ENCODE measurements around the gene AMDHD1. TPM values are rescaled to one million over a fixed set of nuclear protein-coding genes. Genes with fewer than 3 reads are reported as not detected.

The AMDHD1 gene
- total RNA-seq, 2 experiments from 2014 or later, result 1.4 to 1.7 TPM

DNA sequence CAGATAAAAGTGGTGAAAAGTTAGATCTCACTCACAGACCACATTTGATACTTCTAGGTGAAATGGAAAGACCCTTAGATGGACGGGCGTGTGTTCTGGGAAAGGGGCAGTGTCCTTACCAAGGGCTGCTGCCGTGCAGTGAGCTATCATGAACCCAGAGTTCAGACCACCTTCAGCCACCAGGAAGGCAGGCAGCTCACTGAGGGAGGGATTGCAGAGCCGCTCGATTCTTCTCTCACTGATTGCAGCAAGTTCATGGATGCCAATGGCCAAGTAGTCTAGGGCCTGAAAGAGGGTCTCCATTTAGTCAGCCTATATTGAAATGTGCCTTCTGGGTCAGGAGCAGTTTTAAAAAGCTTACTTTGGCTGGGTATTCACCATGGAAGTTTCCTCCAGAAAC, 37.3 kb downstream of the AMDHD1 start:
- POLR2A ChIA-PET, result no interaction called here
- Mint-ChIP-seq H3K27ac (no peak overlapping the region), H3K27me3 (no peaks in the 10 kb centered on the region), H3K4me1 (no peaks in the 10 kb centered on the region), H3K36me3 (ENCODE audit: low read depth) (no peaks in the 10 kb centered on the region), H3K4me3 (no peak overlapping the region), H3K9me3 (ENCODE audit: low read depth) (no peaks in the 10 kb centered on the region)
- no peak for DNase-seq
- CTCF ChIA-PET, result interaction anchor here (3.0 kb wide), 1 partner anchor 18 kb away, joined by 10 read pairs; no protein-coding TSS in a partner anchor
- no peak for ATAC-seq
- intact Hi-C loops (cut with DNase I, micrococcal nuclease), result no loop called here

- no peak overlapping the region for H3K27ac Mint-ChIP-seq
- intact Hi-C loops (cut with DNase I, micrococcal nuclease), result no loop called here
- POLR2A ChIA-PET, result no interaction called here
- H3K4me3 Mint-ChIP-seq, result no peak overlapping the region
- CTCF ChIA-PET, result no interaction called here
- no peaks in the 10 kb centered on the region for H3K9me3 Mint-ChIP-seq (ENCODE audit: low read depth)
- no peak for DNase-seq
- H3K4me1 Mint-ChIP-seq, result no peaks in the 10 kb centered on the region
- no peak for ATAC-seq
- H3K36me3 Mint-ChIP-seq (ENCODE audit: low read depth), result no peaks in the 10 kb centered on the region
- no peaks in the 10 kb centered on the region for H3K27me3 Mint-ChIP-seq
Measured at GRCh38 chr12:95982602-95983001, 39.5 kb downstream of the AMDHD1 start.

- no peaks in the 10 kb centered on the region for H3K9me3 Mint-ChIP-seq (ENCODE audit: low read depth)
- H3K27me3 Mint-ChIP-seq, result no peaks in the 10 kb centered on the region
- H3K27ac Mint-ChIP-seq, result no peak overlapping the region
- no peaks in the 10 kb centered on the region for H3K36me3 Mint-ChIP-seq (ENCODE audit: low read depth)
- DNase-seq (no peak), ATAC-seq (no peak)
- no peak overlapping the region for H3K4me3 Mint-ChIP-seq
- intact Hi-C loops (cut with DNase I, micrococcal nuclease), result no loop called here
- CTCF ChIA-PET, result interaction anchor here (0.6 to 1.2 kb wide), 2 partner anchors 20 to 30 kb away, joined by 3 read pairs; no protein-coding TSS in a partner anchor
- H3K4me1 Mint-ChIP-seq, result no peaks in the 10 kb centered on the region
- POLR2A ChIA-PET, result no interaction called here
Measured at GRCh38 chr12:95984682-95985081, 41.6 kb downstream of the AMDHD1 start.

DNA sequence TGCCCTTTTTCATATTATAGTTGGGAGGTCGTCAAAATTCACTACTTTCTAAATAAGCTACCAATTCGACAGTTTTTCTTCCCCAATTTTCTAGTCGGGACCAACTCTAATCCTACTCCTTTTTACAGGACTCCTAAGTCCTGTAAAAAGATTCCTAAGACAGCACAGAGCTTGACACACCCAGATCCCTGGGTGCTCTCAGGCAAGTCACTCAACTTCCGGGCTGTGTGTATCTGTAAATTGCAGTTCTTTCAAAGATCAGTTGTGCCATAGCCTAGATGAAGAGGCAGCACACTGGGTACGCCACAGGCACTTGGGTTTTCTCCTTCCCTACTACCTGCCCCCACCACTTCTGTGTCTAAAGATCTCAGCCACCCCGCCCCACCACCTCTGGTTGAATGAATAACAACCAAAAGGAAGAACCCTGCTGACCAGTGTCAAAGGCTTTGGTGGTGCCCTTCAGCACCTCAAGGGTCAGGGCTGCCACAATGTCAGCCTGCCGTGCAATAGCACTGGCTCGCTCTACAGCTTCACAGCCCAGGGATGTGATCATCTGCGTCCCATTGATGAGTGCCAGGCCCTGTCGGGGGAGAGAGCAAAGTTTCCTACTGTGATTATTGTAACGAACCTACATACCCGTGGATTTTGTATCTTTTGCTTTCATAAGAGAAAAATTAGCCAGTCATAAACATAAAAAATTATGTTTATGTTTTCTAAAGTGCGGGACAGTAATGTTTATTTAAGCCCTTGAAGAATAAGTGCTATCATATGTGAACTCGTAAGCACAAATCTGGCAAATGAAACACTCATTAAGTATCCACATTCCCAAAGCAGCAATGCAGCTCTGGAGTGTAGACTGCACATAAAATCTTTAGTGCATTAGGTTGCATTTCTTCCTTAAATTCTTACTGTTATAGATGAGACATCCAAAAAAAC, 43.8 kb downstream of the AMDHD1 start:
- no peaks in the 10 kb centered on the region for H3K4me1 Mint-ChIP-seq
- ATAC-seq, result no peak
- POLR2A ChIA-PET, result no interaction called here
- H3K9me3 Mint-ChIP-seq (ENCODE audit: low read depth), result no peaks in the 10 kb centered on the region
- no peak for DNase-seq
- H3K27ac Mint-ChIP-seq, result no peak overlapping the region
- no peak overlapping the region for H3K4me3 Mint-ChIP-seq
- H3K36me3 Mint-ChIP-seq (ENCODE audit: low read depth), result no peaks in the 10 kb centered on the region
- H3K27me3 Mint-ChIP-seq, result no peaks in the 10 kb centered on the region
- intact Hi-C loops (cut with DNase I, micrococcal nuclease), result no loop called here
- CTCF ChIA-PET, result interaction anchor here (1.8 kb wide), 1 partner anchor 12 kb away, joined by 6 read pairs; no protein-coding TSS in a partner anchor

DNA sequence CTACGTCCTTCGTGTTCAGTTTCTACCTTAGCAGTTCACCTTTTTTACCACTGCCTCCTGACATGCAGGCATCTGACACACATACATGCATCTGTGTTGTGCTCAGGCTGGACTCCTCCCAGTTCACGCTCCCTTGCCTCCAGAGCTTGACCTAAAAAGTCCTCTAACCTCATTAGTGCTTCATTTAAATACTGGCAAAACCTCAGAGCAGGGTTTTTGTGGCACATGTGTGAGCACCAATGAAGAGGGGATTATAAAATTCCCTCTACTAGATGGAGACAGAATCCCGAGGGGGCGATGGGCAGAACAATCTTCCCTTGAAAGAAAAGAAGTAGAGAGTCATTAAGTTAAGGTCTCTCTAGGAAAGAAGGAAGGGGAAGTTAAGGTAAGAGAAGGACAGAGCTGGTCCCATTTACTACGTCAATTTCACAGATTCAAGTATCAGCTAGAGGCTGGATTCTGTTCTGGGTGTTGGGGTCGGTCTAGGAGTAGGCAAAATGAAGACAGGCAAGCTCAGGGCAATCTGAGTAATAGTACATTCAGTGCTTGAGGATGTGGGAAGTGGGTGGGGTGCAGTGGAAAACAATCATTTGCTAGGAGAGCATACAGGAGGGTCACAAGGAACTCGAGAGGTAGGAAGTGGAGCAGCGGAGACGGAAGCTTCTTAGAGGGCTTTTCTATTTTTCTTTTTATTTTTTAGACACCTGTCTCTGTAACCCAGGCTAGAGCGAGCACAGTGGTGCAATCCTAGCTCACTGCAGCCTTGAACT, 45.6 kb downstream of the AMDHD1 start:
- ATAC-seq, result no peak
- ChIA-PET POLR2A (no interaction called here), CTCF (interaction anchor here (1.2 kb wide), 1 partner anchor 26 kb away, joined by 3 read pairs; no protein-coding TSS in a partner anchor)

GRCh38 chr12:95989504-95990123, 46.5 kb downstream of the AMDHD1 start:
- Mint-ChIP-seq H3K27ac (no peak overlapping the region), H3K36me3 (ENCODE audit: low read depth) (no peaks in the 10 kb centered on the region), H3K4me1 (no peaks in the 10 kb centered on the region), H3K27me3 (no peaks in the 10 kb centered on the region), H3K9me3 (ENCODE audit: low read depth) (no peaks in the 10 kb centered on the region), H3K4me3 (no peak overlapping the region)
- intact Hi-C loops (cut with DNase I, micrococcal nuclease), result no loop called here
- DNase-seq (no peak), ATAC-seq (no peak)
- ChIA-PET POLR2A (no interaction called here), CTCF (interaction anchor here (0.6 to 1.2 kb wide), 4 partner anchors 9 to 111 kb away, joined by 3 to 6 read pairs (median 3); no protein-coding TSS in a partner anchor)

More for the DNA sequence above, 45.6 kb downstream of the AMDHD1 start:
- no peaks in the 10 kb centered on the region for H3K4me1 Mint-ChIP-seq
- H3K36me3 Mint-ChIP-seq (ENCODE audit: low read depth), result no peaks in the 10 kb centered on the region
- H3K4me3 Mint-ChIP-seq, result no peak overlapping the region
- no peaks in the 10 kb centered on the region for H3K9me3 Mint-ChIP-seq (ENCODE audit: low read depth)
- intact Hi-C loops (cut with DNase I, micrococcal nuclease), result no loop called here
- DNase-seq, result no peak
- H3K27ac Mint-ChIP-seq, result no peak overlapping the region
- no peaks in the 10 kb centered on the region for H3K27me3 Mint-ChIP-seq

DNA sequence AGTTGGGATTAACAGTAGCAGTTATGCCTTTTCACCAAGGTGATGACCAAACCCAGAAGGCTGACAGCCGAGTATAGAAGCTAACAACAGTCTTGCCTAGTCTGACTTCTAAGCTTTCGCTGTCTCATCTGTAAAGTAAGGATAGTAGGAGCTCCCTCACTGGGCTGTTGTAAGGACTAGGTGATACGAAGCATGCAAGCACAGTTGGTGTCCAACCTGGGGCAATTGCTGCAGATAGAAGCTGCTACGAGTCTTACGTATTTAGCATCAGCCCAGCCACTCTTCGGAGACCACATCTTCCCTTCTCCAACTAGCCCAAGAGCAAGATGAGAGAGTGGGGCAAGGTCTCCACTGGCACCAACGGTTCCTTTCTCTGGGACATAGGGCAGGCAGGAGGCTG, 47.0 kb downstream of the AMDHD1 start:
- Mint-ChIP-seq H3K9me3 (ENCODE audit: low read depth) (no peaks in the 10 kb centered on the region), H3K27me3 (no peaks in the 10 kb centered on the region), H3K36me3 (ENCODE audit: low read depth) (no peaks in the 10 kb centered on the region), H3K27ac (no peak overlapping the region), H3K4me1 (no peaks in the 10 kb centered on the region), H3K4me3 (no peak overlapping the region)
- no peak for ATAC-seq
- ChIA-PET POLR2A (no interaction called here), CTCF (interaction anchor here (0.6 to 1.6 kb wide), 5 partner anchors 9 to 112 kb away, joined by 3 to 6 read pairs (median 3); no protein-coding TSS in a partner anchor)
- intact Hi-C loops (cut with DNase I, micrococcal nuclease), result no loop called here
- DNase-seq, result no peak

- POLR2A ChIA-PET, result no interaction called here
- CTCF ChIA-PET, result interaction anchor here (1.1 kb wide), 1 partner anchor 221 kb away, joined by 3 read pairs; no protein-coding TSS in a partner anchor
- no peak overlapping the region for H3K27ac Mint-ChIP-seq
- intact Hi-C loops (cut with DNase I, micrococcal nuclease), result no loop called here
- H3K4me3 Mint-ChIP-seq, result no peak overlapping the region
- no peaks in the 10 kb centered on the region for H3K9me3 Mint-ChIP-seq (ENCODE audit: low read depth)
- H3K4me1 Mint-ChIP-seq, result peaks cover 8% of the 10 kb centered on the region
- no peaks in the 10 kb centered on the region for H3K27me3 Mint-ChIP-seq
- DNase-seq (no peak), ATAC-seq (no peak)
- H3K36me3 Mint-ChIP-seq (ENCODE audit: low read depth), result peaks cover 2% of the 10 kb centered on the region
Measured at GRCh38 chr12:95993907-95994306, 50.8 kb downstream of the AMDHD1 start.

DNA sequence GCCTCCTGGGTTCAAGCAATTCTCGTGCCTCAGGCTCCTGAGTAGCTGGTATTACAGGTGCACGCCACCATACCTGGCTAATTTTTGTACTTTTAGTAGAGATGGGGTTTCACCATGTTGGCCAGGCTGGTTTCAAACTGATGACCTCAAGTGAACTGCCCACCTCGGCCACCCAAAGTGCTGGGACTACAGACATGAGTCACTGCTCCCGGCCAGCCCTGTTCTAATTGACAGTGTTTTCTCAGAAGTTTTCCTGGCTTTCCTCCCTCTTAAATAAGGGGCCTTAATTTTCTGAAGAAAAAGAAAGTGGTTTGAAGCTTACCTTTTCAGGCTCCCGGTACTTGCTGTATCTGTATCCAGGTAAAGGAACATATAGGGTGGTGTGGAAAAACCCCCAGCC, 51.3 kb downstream of the AMDHD1 start:
- POLR2A ChIA-PET, result no interaction called here
- peaks cover 11% of the 10 kb centered on the region for H3K4me1 Mint-ChIP-seq
- no peak overlapping the region for H3K4me3 Mint-ChIP-seq
- CTCF ChIA-PET, result interaction anchor here (0.9 kb wide), 1 partner anchor 189 kb away, joined by 3 read pairs; no protein-coding TSS in a partner anchor
- no peak overlapping the region for H3K27ac Mint-ChIP-seq
- H3K27me3 Mint-ChIP-seq, result no peaks in the 10 kb centered on the region
- no peaks in the 10 kb centered on the region for H3K9me3 Mint-ChIP-seq (ENCODE audit: low read depth)
- peaks cover 2% of the 10 kb centered on the region for H3K36me3 Mint-ChIP-seq (ENCODE audit: low read depth)
- intact Hi-C loops (cut with DNase I, micrococcal nuclease), result no loop called here
- DNase-seq (no peak), ATAC-seq (no peak)

DNA sequence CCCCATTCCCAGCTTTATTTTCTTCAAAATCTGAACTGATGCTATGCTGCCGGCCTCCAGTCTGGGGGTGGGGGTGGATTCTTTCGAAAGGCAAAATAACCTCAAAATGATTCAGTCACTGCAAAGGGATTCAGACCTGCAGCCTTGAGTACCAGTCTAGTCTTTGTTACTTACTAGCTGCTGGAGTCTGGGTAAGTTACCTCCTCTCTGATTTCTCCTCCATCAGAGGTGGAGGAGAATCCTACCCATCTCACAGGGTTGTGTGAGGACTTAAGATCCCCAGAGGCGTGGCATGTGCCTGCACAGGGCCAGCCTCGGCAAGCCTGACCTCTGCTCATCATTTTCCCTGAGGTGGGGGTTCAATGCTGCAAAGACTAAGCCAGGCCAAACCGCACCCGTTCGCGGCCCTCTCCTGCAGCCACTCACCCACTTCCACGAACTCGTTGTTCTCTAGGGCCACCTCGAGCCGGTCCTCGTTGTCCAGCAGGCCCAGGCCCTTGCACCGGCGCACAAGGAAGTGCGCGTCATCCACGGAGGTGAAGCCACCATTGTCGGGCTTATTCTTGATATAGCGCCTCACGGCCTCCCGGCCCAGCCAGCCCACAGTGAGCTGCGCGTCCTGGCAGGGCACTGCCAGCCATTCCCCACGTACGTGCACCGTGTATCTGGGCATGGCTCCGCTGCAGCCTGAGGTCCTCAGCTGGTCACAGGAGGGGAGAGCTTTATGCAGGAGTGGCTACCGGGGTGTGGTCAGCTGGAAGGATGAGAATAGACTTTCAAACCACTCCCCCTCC, 52.3 kb downstream of the AMDHD1 start:
- DNase-seq, result no peak

More for the DNA sequence above, 52.3 kb downstream of the AMDHD1 start:
- POLR2A ChIA-PET, result no interaction called here
- Mint-ChIP-seq H3K4me3 (no peak overlapping the region), H3K9me3 (ENCODE audit: low read depth) (no peaks in the 10 kb centered on the region), H3K36me3 (ENCODE audit: low read depth) (peaks cover 6% of the 10 kb centered on the region), H3K27ac (no peak overlapping the region), H3K4me1 (peaks cover 11% of the 10 kb centered on the region), H3K27me3 (no peaks in the 10 kb centered on the region)
- ATAC-seq, result no peak
- intact Hi-C loops (cut with DNase I, micrococcal nuclease), result loop anchor here in 1 of 2 experiments (5.0 kb wide), 1 partner anchor 168 kb away; no protein-coding TSS in a partner anchor
- CTCF ChIA-PET, result interaction anchor here (0.9 to 6.1 kb wide), 2 partner anchors 78 to 190 kb away, joined by 3 to 82 read pairs; no protein-coding TSS in a partner anchor

All from activated CD4-positive, alpha-beta T cell treated with anti-CD3 and anti-CD28 coated beads for 36 hours (primary cell).